ENCODE results near the gene MITD1. TPM values are rescaled to one million over a fixed set of nuclear protein-coding genes. Genes with fewer than 3 reads are reported as not detected.

The MITD1 gene
- total and polyA plus RNA-seq, 2 of the 13 experiments (the other 11 are each of a cell fraction or from before 2014, with no cell fraction given): 17.8 to 43.7 TPM

GRCh38 chr2:99141110-99142108 lies 39.4 kb downstream of the MITD1 start, which contains the start of gene C2orf15 (continued):
- peak; percentile 56 for TF ChIP-seq PAXIP1 (CRISPR knock-in tag; conservative IDR thresholded peaks at IDR 0.05)
- TF ChIP-seq ZBTB7A (CRISPR knock-in tag; IDR thresholded peaks at IDR 0.05): peak; percentile 81
- TF ChIP-seq FOXP1 (IDR thresholded peaks at IDR 0.05): no peak
- TF ChIP-seq FOXP1 (CRISPR knock-in tag; IDR thresholded peaks at IDR 0.05): no peak
- TF ChIP-seq KDM2A (CRISPR knock-in tag; IDR thresholded peaks at IDR 0.05; ENCODE audit: borderline replicate concordance, low read depth): peak; percentile 92
- TF ChIP-seq NR1H2 (CRISPR knock-in tag; IDR thresholded peaks at IDR 0.05; ENCODE audit: borderline replicate concordance, low read depth): peak; percentile 31; the same call in 1 of the 2 replicates
- peak; percentile 40 for TF ChIP-seq TFDP2 (CRISPR knock-in tag; IDR thresholded peaks at IDR 0.05)
- TF ChIP-seq AHDC1 (CRISPR knock-in tag; IDR thresholded peaks at IDR 0.05; ENCODE audit: borderline replicate concordance): no peak
- peak; percentile 4; the same call in 1 of the 2 replicates for TF ChIP-seq MTERF4 (CRISPR knock-in tag; IDR thresholded peaks at IDR 0.05)
- TF ChIP-seq HOXA7 (CRISPR knock-in tag; IDR thresholded peaks at IDR 0.05): no peak

Measured in HepG2 (cell line).